Osteocyte (in vitro differentiated cells): Measurements from ENCODE around the gene PDE4B. TPM values are rescaled to one million over a fixed set of nuclear protein-coding genes. Genes with fewer than 3 reads are reported as not detected.

Experiments
- DNase-seq: peaks from one replicate; pipeline ENCODE4 v3.0.0; 2021; ENCODE audit warnings: mixed read lengths; ENCODE audit not compliant: unreplicated experiment; ENCODE audit errors: extremely low spot score
- H3K27ac Mint-ChIP-seq: one replicate; pipeline ENCODE4 v1.8.0; 2021; ENCODE audit warnings: mild to moderate bottlenecking, mixed read lengths; ENCODE audit not compliant: unreplicated experiment
- H3K27me3 Mint-ChIP-seq: one replicate; pipeline ENCODE4 v1.8.0; 2021; ENCODE audit warnings: mixed read lengths; ENCODE audit not compliant: unreplicated experiment
- H3K36me3 Mint-ChIP-seq: one replicate; pipeline ENCODE4 v1.8.0; 2021; ENCODE audit warnings: mixed read lengths; ENCODE audit not compliant: unreplicated experiment
- H3K4me1 Mint-ChIP-seq: one replicate; pipeline ENCODE4 v1.8.0; 2021; ENCODE audit warnings: mixed read lengths; ENCODE audit not compliant: unreplicated experiment
- H3K4me3 Mint-ChIP-seq: one replicate; pipeline ENCODE4 v1.8.0; 2021; ENCODE audit warnings: mild to moderate bottlenecking, moderate library complexity, mixed read lengths; ENCODE audit not compliant: unreplicated experiment
- H3K9me3 Mint-ChIP-seq: one replicate; pipeline ENCODE4 v1.8.0; 2021; ENCODE audit warnings: mixed read lengths; ENCODE audit not compliant: unreplicated experiment
- CTCF ChIP-seq: fragments of 200-600 bp; sonication (generic); IDR thresholded peaks from 2 replicates; pipeline ENCODE4 v1.5.0; 2021; ENCODE audit warnings: antibody characterized with exemption, mild to moderate bottlenecking, moderate library complexity
- total RNA-seq: library from RNA; stranded (reverse); gene quantifications from 2 replicates; pipeline ENCODE4 v1.2.1, GENCODE V29; 2021

Gene PDE4B
- total RNA-seq, 1 donor from 2014 or later, result 53.1 TPM

- H3K4me3 Mint-ChIP-seq, result no peak overlapping the region
These were observed 219.6 kb downstream of the PDE4B start for GRCh38 chr1:66012106-66012784.

DNA sequence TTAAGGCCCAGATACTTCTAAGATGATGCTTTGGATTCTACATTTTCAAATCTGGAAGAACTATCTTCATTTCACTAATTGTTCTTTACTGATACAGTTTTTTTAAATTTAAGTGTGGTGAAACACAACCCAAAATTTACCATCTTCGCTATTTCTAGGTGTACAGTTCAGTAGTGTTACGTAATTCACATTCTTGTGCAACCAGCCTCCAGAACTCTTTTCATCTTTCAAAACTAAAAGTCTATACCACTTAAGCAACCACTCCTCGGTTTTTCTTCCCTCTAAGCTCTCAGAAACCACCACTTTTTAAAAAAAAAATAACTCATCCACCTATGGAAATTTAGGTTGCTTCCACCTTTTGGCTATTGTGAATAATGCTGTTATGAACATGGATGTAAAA, 220.7 kb downstream of the PDE4B start:
- no peak overlapping the region for H3K4me3 Mint-ChIP-seq
- peaks cover 18% of the 10 kb centered on the region for H3K27me3 Mint-ChIP-seq
- no peak for TF ChIP-seq CTCF
- DNase-seq, result no peak
- no peaks in the 10 kb centered on the region for H3K36me3 Mint-ChIP-seq
- H3K4me1 Mint-ChIP-seq, result no peaks in the 10 kb centered on the region
- no peaks in the 10 kb centered on the region for H3K9me3 Mint-ChIP-seq
- H3K27ac Mint-ChIP-seq, result no peak overlapping the region

More at GRCh38 chr1:66012106-66012784, 219.6 kb downstream of the PDE4B start:
- Mint-ChIP-seq H3K36me3 (no peaks in the 10 kb centered on the region), H3K27me3 (peaks cover 22% of the 10 kb centered on the region), H3K9me3 (no peaks in the 10 kb centered on the region), H3K27ac (no peak overlapping the region), H3K4me1 (no peaks in the 10 kb centered on the region)
- no peak for DNase-seq
- TF ChIP-seq CTCF, result no peak

DNA sequence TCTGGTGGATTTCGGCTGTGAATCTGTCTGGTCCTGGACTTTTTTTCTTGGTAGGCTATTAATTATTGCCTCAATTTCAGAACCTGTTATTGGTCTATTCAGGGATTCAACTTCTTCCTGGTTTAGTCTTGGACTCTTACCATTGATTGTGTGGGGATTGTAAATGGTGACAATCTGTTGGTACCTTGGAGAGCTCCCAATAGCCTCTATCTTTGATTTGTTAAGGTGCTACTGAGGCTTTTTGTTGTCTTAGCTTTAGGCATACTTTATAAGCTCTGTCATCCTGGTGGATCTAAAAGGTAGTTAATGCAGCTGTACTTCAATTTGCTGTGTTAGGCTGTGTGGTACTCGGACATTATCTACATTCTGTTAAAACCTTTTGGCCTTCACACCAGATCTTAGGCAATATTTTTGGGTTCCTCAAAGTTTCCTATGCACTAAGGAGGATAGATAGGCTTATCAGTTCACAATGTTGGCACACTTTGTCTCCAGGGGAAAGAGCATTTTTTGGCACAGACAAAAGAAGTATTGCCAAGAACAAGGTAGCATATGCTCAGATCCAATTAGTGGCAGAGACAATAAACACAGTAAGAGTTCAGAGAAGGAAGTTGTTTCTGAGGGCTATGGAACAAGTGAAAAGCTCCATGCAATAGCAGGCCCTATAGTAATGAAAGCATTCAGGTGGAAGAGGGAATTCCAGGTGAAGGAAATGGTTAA, 230.4 kb downstream of the PDE4B start:
- Mint-ChIP-seq H3K4me3 (no peak overlapping the region), H3K27ac (no peak overlapping the region), H3K4me1 (no peaks in the 10 kb centered on the region), H3K9me3 (peaks cover 5% of the 10 kb centered on the region), H3K36me3 (no peaks in the 10 kb centered on the region), H3K27me3 (peaks cover 2% of the 10 kb centered on the region)
- no peak for TF ChIP-seq CTCF
- DNase-seq, result no peak

DNA sequence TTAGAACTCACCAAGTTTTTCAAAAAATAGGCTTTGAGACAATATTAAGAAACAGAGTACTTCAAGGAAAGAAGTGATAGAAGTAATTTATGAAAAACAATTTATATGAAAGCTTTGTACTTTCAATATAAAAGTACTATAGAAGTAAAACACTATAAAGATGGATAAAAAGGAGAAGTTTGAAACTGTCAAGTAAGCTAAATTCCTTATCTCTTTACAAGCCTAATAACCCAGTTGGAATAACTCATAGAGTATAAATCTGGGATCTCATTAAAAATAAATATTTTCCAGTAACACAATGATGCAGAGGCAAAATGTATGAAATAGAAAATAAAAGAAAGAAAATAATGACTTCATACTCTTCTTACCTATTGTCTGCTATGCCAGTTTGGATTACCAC, 232.5 kb downstream of the PDE4B start:
- Mint-ChIP-seq H3K4me3 (no peak overlapping the region), H3K27me3 (peaks cover 2% of the 10 kb centered on the region), H3K4me1 (no peaks in the 10 kb centered on the region), H3K9me3 (peaks cover 11% of the 10 kb centered on the region), H3K27ac (no peak overlapping the region), H3K36me3 (no peaks in the 10 kb centered on the region)
- no peak for DNase-seq
- TF ChIP-seq CTCF, result no peak

GRCh38 chr1:66028035-66028434, 235.3 kb downstream of the PDE4B start:
- no peak for DNase-seq
- no peaks in the 10 kb centered on the region for H3K4me1 Mint-ChIP-seq
- no peak overlapping the region for H3K27ac Mint-ChIP-seq
- H3K4me3 Mint-ChIP-seq, result no peak overlapping the region
- no peaks in the 10 kb centered on the region for H3K36me3 Mint-ChIP-seq
- H3K9me3 Mint-ChIP-seq, result peaks cover 8% of the 10 kb centered on the region
- TF ChIP-seq CTCF, result no peak
- H3K27me3 Mint-ChIP-seq, result peaks cover 2% of the 10 kb centered on the region
